Esophagus squamous epithelium (tissue), 4 donors: ENCODE measurements around the gene SUPT4H1.

Experiments used
- CTCF ChIP-seq, 6 experiments: fragments of 450-650 bp in 4 of 6; fragments of 200-600 bp in 2 of 6; sonication (generic) in 2 of 6; IDR thresholded peaks; one replicate each; pipeline ENCODE4 v1.5.1; 2016 to 2019; ENCODE audit warnings: antibody characterized with exemption in 6 of 6, mild to moderate bottlenecking in 4 of 6, moderate library complexity in 4 of 6
- POLR2A ChIP-seq, 4 donors: fragments of 450-650 bp; IDR thresholded peaks; one replicate each; pipeline ENCODE4 v1.6.1; 2017; ENCODE audit warnings: antibody characterized with exemption in 4 of 4, mild to moderate bottlenecking in 4 of 4, moderate library complexity in 3 of 4

GRCh38 chr17:58314706-58315015, 37.3 kb downstream of the SUPT4H1 start:
- TF ChIP-seq POLR2A (IDR thresholded peaks at IDR 0.05) = no peak
- TF ChIP-seq CTCF (IDR thresholded peaks at IDR 0.05) = no peak
